Natural killer cell (primary cell): ENCODE results near the gene MRGPRG. TPM values are rescaled to one million over a fixed set of nuclear protein-coding genes. Genes with fewer than 3 reads are reported as not detected.

ENCODE experiments used
- ATAC-seq, 3 donors: fragments of 150-1000 bp in 2 of 3; fragments of 200-7000 bp in 1 of 3; cut with Tn5 transposase; 1 replicate in 1 of 3; 2 replicates in 2 of 3; pipeline ENCODE4 v1.10.0; 2021; ENCODE audit warnings: mild to moderate bottlenecking in 2 of 3, moderate library complexity in 2 of 3
- DNase-seq, 2 donors: peaks; one replicate each; pipeline versions ENCODE4 v3.0.0 to v3.0.0-alpha.2; 2013 to 2021; ENCODE audit warnings: mixed read lengths in 1 of 2
- H3K27ac ChIP-seq: one replicate; pipeline ENCODE4 v1.5.1; 2013; ENCODE audit warnings: mild to moderate bottlenecking, low read length
- H3K27me3 ChIP-seq: one replicate; pipeline ENCODE4 v1.6.1; 2013; ENCODE audit warnings: low read length; ENCODE audit not compliant: control insufficient read depth, insufficient read depth
- H3K36me3 ChIP-seq: one replicate; pipeline ENCODE4 v1.6.1; 2013; ENCODE audit warnings: low read length; ENCODE audit not compliant: control insufficient read depth, insufficient read depth
- H3K4me1 ChIP-seq: one replicate; pipeline ENCODE4 v1.6.1; 2013; ENCODE audit warnings: low read length; ENCODE audit not compliant: control insufficient read depth, insufficient read depth
- H3K4me3 ChIP-seq: one replicate; pipeline ENCODE4 v1.5.1; 2013; ENCODE audit warnings: low read length
- H3K9me3 ChIP-seq: one replicate; pipeline ENCODE4 v1.6.1; 2013; ENCODE audit warnings: low read length; ENCODE audit not compliant: control insufficient read depth, insufficient read depth
- H3K27ac Mint-ChIP-seq, 2 donors: one replicate each; pipeline ENCODE4 v1.8.0; 2022; ENCODE audit warnings: mild to moderate bottlenecking in 2 of 2, mixed read lengths in 2 of 2, moderate library complexity in 1 of 2
- H3K27me3 Mint-ChIP-seq, 2 donors: one replicate each; pipeline ENCODE4 v1.8.0; 2022; ENCODE audit warnings: low read depth in 2 of 2, mixed read lengths in 2 of 2
- H3K36me3 Mint-ChIP-seq: one replicate; pipeline ENCODE4 v1.8.0; 2022; ENCODE audit warnings: mixed read lengths
- H3K4me1 Mint-ChIP-seq, 2 donors: one replicate each; pipeline ENCODE4 v1.8.0; 2022; ENCODE audit warnings: mixed read lengths in 2 of 2
- H3K4me3 Mint-ChIP-seq: one replicate; pipeline ENCODE4 v1.8.0; 2022; ENCODE audit warnings: mild to moderate bottlenecking, moderate library complexity, mixed read lengths
- H3K9me3 Mint-ChIP-seq, 2 donors: one replicate each; pipeline ENCODE4 v1.8.0; 2022; ENCODE audit warnings: mixed read lengths in 2 of 2
- CTCF ChIP-seq: fragments of 200-600 bp; IDR thresholded peaks from one replicate; pipeline ENCODE4 v1.8.0; 2022; ENCODE audit warnings: antibody characterized with exemption
- WGBS: methylation state at CpG from one replicate; pipeline ENCODE4 v1.1.7; 2013; ENCODE audit warnings: missing lambda C conversion rate; ENCODE audit not compliant: insufficient coverage; 5-methylcytosine and 5-hydroxymethylcytosine counted together
- intact Hi-C: fragments of 100-400 bp; cut with micrococcal nuclease; formaldehyde crosslinking; loops from one replicate; pipeline ENCODE4 v1.14.2; 2022
- total RNA-seq, 4 donors: library from RNA; stranded (reverse); fragments of 120-200 nt in 1 of 4; gene quantifications; one replicate each; pipeline versions ENCODE4 v1.2.3 to v1.2.4, GENCODE V29; 2013 to 2022

MRGPRG gene
- total RNA-seq, 3 donors from 2014 or later (not counting 1 experiment from before 2014, with no cell fraction given), result not detected

DNA sequence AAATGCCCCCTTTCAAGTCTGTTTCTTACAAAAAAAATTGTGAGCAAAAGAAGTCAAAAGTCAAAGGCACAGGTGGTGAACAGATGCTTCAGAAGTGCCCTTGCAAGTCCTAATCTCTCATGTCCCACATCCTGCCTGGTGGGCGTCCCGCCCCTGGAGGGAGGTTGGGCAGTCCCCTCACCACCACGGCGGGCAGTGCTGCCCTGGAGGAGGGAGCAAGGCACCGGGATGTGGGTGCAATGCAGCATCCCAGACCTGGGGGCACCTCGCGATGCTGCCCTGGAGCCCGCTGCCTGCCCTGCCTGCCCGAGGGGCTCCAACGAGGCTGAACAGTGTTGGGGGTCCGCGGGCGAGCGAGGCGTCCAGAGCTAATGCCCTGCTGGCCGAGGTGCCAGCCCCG is 15.9 kb downstream of the MRGPRG start:
- intact Hi-C loops, result no loop called here
- no peak overlapping the region for H3K27ac ChIP-seq
- H3K27me3 Mint-ChIP-seq, result peaks cover 0 to 22% of the 10 kb centered on the region in 2 donors
- TF ChIP-seq CTCF, result no peak
- H3K27ac Mint-ChIP-seq, result no peak overlapping the region
- H3K4me3 Mint-ChIP-seq, result peak overlapping the region; percentile 38
- DNase-seq, result peak in 1 of 2 donors; percentile 36
- no peaks in the 10 kb centered on the region for H3K9me3 Mint-ChIP-seq
- WGBS, result 6% methylated on average over 17 of the region's 17 CpGs
- no peaks in the 10 kb centered on the region for H3K9me3 ChIP-seq
- peaks cover 31% of the 10 kb centered on the region for H3K27me3 ChIP-seq
- H3K4me1 Mint-ChIP-seq, result peaks cover 15 to 19% of the 10 kb centered on the region in 2 donors
- H3K36me3 ChIP-seq, result no peaks in the 10 kb centered on the region
- peaks cover 56% of the 10 kb centered on the region for H3K4me1 ChIP-seq
- ATAC-seq, result no peak
- no peaks in the 10 kb centered on the region for H3K36me3 Mint-ChIP-seq
- H3K4me3 ChIP-seq, result no peak overlapping the region

DNA sequence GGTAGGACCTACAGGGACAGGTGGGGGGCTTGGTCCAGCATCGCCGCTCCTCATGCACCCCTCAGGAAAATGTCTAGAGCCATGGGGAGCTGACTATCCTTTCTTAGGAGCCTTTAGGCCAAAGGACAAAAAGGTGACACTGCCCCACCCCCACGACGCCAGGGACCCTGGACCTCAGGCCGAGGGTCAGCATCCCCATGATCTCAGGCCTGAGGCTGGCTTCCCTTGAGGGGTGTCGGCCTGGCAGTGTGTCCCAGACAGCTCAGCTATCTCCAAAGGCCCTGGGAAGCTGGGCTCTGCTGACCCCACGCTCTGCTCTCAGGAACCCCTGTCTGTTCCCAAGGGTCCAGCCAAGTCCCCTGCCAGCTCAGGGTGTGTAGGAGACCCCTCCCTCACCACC is 16.3 kb downstream of the MRGPRG start:
- Mint-ChIP-seq H3K4me1 (peaks cover 15 to 19% of the 10 kb centered on the region in 2 donors), H3K27ac (no peak overlapping the region), H3K27me3 (peaks cover 0 to 22% of the 10 kb centered on the region in 2 donors), H3K4me3 (peak overlapping the region; percentile 38), H3K9me3 (no peaks in the 10 kb centered on the region), H3K36me3 (no peaks in the 10 kb centered on the region)
- WGBS, result 79% methylated on average over 7 of the region's 7 CpGs
- Histone ChIP-seq H3K27me3 (peaks cover 31% of the 10 kb centered on the region), H3K36me3 (no peaks in the 10 kb centered on the region), H3K27ac (no peak overlapping the region), H3K9me3 (no peaks in the 10 kb centered on the region), H3K4me1 (peaks cover 56% of the 10 kb centered on the region), H3K4me3 (no peak overlapping the region)
- DNase-seq (no peak), ATAC-seq (no peak)
- intact Hi-C loops, result no loop called here
- no peak for TF ChIP-seq CTCF

DNA sequence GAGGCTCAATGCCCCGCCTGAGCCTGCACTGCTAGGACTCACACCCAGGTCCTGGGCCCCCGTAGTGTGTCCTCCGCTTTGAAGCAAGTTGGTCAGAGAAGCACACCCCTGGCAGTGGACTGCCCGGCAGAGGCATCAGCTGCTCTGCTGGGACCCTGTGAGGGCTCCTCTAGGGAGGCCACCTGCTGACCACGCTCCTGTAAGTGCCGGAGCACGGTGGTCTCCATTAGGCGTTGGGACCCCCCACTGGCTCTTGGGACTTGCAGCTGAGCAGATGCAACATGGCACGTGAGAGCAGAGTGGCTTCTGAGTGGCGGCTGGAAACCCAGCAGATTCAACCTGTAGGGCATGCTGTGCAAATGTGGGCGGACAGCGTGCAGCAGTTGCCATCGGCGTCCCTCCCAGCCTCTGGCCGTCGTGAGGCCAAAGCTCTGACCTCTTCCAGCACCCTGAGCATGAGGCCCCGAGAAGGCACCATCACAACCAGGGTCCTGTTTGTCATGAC is 16.9 kb downstream of the MRGPRG start:
- no peak for ATAC-seq
- intact Hi-C loops, result no loop called here
- WGBS, result 87% methylated on average over 17 of the region's 17 CpGs

More for the DNA sequence above, 16.9 kb downstream of the MRGPRG start:
- no peaks in the 10 kb centered on the region for H3K9me3 Mint-ChIP-seq
- Histone ChIP-seq H3K27ac (no peak overlapping the region), H3K36me3 (no peaks in the 10 kb centered on the region), H3K27me3 (peaks cover 31% of the 10 kb centered on the region), H3K4me3 (no peak overlapping the region), H3K4me1 (peaks cover 56% of the 10 kb centered on the region), H3K9me3 (no peaks in the 10 kb centered on the region)
- H3K4me3 Mint-ChIP-seq, result no peak overlapping the region
- no peak overlapping the region for H3K27ac Mint-ChIP-seq
- no peaks in the 10 kb centered on the region for H3K36me3 Mint-ChIP-seq
- no peak for TF ChIP-seq CTCF
- peaks cover 15 to 19% of the 10 kb centered on the region in 2 donors for H3K4me1 Mint-ChIP-seq
- peaks cover 0 to 22% of the 10 kb centered on the region in 2 donors for H3K27me3 Mint-ChIP-seq
- DNase-seq, result no peak
